Measurements from ENCODE around the gene ASPHD1. TPM values are rescaled to one million over a fixed set of nuclear protein-coding genes. Genes with fewer than 3 reads are reported as not detected.

Gene ASPHD1, protein sequence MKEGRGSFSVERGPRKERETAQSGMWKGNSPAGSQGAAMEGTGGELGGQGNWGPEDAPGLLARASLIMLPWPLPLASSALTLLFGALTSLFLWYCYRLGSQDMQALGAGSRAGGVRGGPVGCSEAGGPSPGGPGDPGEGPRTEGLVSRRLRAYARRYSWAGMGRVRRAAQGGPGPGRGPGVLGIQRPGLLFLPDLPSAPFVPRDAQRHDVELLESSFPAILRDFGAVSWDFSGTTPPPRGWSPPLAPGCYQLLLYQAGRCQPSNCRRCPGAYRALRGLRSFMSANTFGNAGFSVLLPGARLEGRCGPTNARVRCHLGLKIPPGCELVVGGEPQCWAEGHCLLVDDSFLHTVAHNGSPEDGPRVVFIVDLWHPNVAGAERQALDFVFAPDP
- total RNA-seq, result 1 to 10 TPM in 1 of 2 donors, not detected in 1; 1.3 TPM

DNA sequence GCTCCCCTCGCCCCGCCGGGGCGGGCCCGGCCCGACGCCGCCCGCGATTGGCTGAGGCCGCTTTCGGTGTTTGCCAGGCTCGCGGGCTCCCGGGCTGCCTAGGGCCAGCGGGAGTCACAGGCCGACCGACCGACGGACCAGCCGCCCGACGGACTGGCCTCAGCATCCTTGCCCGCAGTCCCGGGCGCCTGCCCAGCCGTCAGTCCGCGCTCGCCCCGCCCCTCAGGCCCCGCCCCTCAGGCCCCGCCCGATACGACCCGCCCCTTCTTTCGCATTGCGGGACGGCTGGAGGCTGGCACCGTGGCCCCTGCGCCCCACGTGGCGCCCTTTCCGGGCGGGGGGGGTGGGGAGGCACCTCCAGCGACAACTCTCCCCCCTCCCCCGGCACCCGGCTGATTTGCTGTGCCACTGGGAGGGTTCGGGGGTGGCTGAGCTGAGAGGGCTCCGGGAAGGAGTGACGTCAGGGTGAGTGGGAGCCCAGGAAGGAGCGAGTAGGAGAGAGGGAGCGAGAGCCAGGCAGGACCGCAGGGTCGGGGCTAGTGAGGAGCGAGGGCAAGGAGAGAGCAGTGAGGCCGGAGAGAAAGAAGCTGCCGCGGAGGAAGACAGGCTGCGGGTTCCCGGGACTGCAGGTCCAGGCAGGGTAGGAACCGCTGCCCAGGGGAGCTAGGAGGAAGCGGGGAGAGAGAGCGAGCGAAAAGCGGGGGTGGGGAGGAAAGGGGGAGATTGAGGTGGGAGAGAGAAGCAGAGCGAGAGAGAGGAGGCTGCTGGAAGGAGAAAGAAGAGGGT is at the start of gene ASPHD1:
Gene ASPHD1, plus strand, starts transcription at position 387 of the 786 bp plus-strand sequence. CDS start 484 bp downstream, outside the sequence.
- H3K9me3 Mint-ChIP-seq, result no peaks in the 10 kb centered on the region
- H3K27me3 Mint-ChIP-seq, result peaks cover 23 to 32% of the 10 kb centered on the region in 2 donors
- H3K27ac Mint-ChIP-seq, result no peak within 1 kb of the TSS
- peak; percentile 73 for DNase-seq (ENCODE audit: low spot score)
- H3K4me1 Mint-ChIP-seq (ENCODE audit: low read depth in 2 of 2), result peaks cover 7 to 16% of the 10 kb centered on the region in 2 donors
- peak; percentile 87 to 92 for ATAC-seq
- H3K36me3 Mint-ChIP-seq, result no peaks in the 10 kb centered on the region
- H3K4me3 Mint-ChIP-seq, result peak within 1 kb of the TSS; percentile 74

DNA sequence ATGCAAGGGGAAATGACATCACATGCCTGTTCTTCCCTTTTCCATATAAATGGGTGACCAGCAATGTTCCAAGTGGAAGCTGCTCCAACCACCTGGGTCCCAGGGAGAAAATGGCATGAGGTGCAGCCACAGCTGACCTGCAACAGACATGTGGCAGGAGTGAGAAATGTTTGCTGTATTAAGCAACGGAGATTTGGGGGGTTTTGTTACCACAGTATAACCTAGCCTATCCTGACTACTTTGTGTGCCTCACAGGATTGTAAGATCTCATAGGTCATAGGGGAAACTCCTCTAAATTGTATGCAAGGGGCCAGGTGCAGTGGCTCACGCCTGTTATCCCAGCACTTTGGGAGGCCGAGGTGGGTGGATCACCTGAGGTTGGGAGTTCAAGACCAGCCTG is 49.3 kb upstream of the ASPHD1 start:
- no peaks in the 10 kb centered on the region for H3K36me3 Mint-ChIP-seq
- DNase-seq (ENCODE audit: low spot score), result no peak
- H3K4me3 Mint-ChIP-seq, result no peak overlapping the region
- peaks cover 0 to 6% of the 10 kb centered on the region in 2 donors for H3K4me1 Mint-ChIP-seq (ENCODE audit: low read depth in 2 of 2)
- H3K27ac Mint-ChIP-seq, result no peak overlapping the region
- no peaks in the 10 kb centered on the region for H3K27me3 Mint-ChIP-seq
- H3K9me3 Mint-ChIP-seq, result no peaks in the 10 kb centered on the region
- no peak for ATAC-seq

DNA sequence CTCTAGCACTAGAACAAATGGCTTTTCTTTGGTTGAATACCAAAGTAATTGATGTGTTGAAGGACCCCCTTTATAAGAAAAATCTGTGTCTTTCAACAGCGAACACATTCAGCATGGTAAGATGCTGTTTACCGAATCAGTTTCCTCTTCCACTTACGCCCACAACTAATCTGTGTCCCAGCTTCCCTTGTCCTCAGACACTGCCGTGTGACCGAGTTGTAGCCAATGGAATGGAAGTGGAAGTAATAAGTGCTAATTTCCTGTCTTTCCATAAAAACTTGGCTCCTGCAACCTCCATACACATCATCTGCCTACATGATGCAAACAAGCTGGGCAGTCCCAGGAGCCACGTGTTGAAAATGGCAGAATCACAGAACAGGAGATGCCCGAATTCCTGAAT is 47.6 kb upstream of the ASPHD1 start:
- no peaks in the 10 kb centered on the region for H3K9me3 Mint-ChIP-seq
- ATAC-seq, result no peak
- no peaks in the 10 kb centered on the region for H3K27me3 Mint-ChIP-seq

DNA sequence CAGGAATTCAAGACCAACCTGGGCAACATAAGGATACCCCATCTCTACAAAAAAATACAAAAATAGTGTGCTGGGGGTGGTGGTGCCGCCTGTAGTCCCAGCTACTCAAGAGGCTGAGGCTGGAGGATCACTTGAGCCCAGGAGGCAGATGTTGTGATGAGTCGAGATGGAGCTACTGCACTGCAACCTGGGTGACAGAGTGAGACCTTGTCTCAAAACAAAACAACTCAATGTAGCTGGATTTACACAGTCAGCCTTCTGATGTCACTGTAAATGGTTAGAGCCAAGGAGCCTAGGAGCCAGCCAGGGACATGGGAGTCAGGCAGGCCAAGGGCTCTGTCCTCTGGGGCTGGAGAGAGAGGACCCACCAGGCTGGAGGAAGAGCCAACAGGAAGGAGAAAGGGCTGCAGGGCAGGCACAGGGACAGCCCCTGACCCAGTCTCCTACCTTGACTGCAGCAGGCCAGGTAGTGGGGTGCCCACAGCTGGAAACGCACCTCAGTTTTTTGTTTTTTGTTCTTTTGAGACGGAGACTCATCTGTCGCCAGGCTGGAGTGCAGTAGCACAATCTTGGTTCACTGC is 45.7 kb upstream of the ASPHD1 start:
- Mint-ChIP-seq H3K36me3 (peaks cover 5% of the 10 kb centered on the region), H3K9me3 (no peaks in the 10 kb centered on the region), H3K4me1 (ENCODE audit: low read depth in 2 of 2) (peaks cover 0 to 3% of the 10 kb centered on the region in 2 donors), H3K27me3 (no peaks in the 10 kb centered on the region), H3K4me3 (no peak overlapping the region), H3K27ac (no peak overlapping the region)
- ATAC-seq, result no peak
- no peak for DNase-seq (ENCODE audit: low spot score)

More for the DNA sequence above, 47.6 kb upstream of the ASPHD1 start:
- Mint-ChIP-seq H3K27ac (no peak overlapping the region), H3K36me3 (no peaks in the 10 kb centered on the region), H3K4me1 (ENCODE audit: low read depth in 2 of 2) (peaks cover 0 to 3% of the 10 kb centered on the region in 2 donors), H3K4me3 (no peak overlapping the region)
- no peak for DNase-seq (ENCODE audit: low spot score)

DNA sequence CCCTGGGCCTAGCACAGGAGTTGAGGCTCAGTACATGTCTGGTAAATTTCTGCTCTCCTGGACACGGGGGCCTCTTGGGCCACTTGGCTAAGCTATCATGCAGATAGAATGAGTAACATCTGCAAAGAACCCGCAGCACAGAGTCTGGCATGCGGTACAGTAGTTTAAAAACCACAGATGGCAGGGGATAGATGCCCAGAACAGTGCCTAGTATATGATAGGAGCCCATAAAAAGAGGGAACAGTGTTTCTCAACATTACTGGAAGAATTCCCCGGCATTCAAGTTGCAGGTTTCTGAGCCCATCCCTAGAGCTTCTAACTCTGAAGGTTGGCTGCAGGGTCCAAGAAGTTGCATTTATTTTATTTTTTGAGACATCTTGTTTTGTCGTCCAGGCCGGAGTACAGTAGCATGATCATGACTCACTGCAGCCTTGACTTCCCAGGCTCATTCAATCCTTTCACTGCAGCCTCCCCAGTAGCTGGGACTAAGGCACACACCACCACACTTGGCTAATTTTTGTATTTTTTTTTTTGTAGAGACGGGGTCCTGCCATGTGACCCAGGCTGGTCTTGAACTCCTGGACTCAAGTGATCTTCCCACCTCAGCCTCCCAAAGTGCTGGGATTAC is 43.0 kb upstream of the ASPHD1 start:
- H3K4me3 Mint-ChIP-seq, result no peak overlapping the region
- peaks cover 6 to 10% of the 10 kb centered on the region in 2 donors for H3K4me1 Mint-ChIP-seq (ENCODE audit: low read depth in 2 of 2)
- no peak overlapping the region for H3K27ac Mint-ChIP-seq
- H3K36me3 Mint-ChIP-seq, result peaks cover 5% of the 10 kb centered on the region
- H3K9me3 Mint-ChIP-seq, result no peaks in the 10 kb centered on the region
- DNase-seq (ENCODE audit: low spot score), result no peak
- no peaks in the 10 kb centered on the region for H3K27me3 Mint-ChIP-seq
- no peak for ATAC-seq

DNA sequence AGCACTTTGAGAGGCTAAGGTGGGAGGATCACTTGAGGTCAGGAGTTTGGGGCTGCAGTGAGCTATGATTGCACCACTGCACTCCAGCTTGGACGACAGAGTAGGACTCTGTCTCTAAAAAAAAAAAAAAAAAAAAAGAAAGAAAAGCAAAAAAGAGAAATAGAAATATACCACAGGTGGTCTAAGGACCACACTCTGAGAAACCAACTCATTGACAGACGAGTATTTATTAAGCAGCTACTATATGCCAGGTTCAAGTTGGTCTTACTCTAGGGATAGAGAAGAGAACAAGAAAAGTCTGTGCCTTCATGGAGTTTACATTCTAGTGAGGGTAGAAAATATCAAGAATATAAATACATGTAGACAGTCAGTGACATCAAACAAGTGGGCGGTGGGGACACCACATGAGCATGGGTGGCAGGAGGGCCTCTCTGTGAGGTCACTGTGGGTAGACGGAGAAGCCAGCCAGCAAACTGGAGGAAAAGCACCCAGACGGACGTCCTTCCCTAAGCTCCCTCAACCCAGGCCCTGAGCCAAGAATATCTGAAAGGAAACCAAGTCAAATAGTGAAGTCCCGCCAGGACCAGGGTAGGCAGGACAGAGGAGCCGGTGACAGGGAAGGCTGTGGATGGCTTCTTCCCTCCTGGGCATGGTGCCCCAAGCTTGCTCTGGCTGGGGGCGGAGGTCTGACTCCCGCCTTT is 42.0 kb upstream of the ASPHD1 start:
- Mint-ChIP-seq H3K27me3 (no peaks in the 10 kb centered on the region), H3K27ac (no peak overlapping the region), H3K4me3 (no peak overlapping the region), H3K9me3 (no peaks in the 10 kb centered on the region), H3K4me1 (ENCODE audit: low read depth in 2 of 2) (peaks cover 15 to 16% of the 10 kb centered on the region in 2 donors), H3K36me3 (peaks cover 5% of the 10 kb centered on the region)
- no peak for DNase-seq (ENCODE audit: low spot score)
- ATAC-seq, result no peak

DNA sequence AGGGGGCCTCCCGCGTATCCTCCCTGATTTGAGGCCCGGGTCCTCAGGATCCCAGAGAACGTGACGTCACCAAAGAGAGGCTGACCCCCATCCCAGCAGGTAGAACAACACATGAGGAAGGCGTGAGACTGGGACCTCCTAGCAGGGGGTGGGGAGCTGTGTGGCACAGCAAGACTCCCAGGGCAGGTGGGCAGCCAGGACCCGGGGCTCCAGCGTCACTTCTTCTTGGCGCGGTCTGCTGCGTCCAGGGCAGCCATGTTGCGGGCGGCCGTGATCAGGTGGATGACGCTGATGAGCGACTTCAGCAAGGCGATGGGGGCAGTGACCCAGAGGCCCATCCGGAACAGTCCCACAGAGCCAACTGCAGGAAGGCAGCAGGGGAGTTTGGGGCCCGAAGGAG is 41.3 kb upstream of the ASPHD1 start:
- no peak for DNase-seq (ENCODE audit: low spot score)
- Mint-ChIP-seq H3K4me3 (no peak overlapping the region), H3K27ac (no peak overlapping the region), H3K27me3 (no peaks in the 10 kb centered on the region), H3K9me3 (no peaks in the 10 kb centered on the region), H3K4me1 (ENCODE audit: low read depth in 2 of 2) (peaks cover 19% of the 10 kb centered on the region in 2 donors), H3K36me3 (peaks cover 5% of the 10 kb centered on the region)
- ATAC-seq, result no peak

DNA sequence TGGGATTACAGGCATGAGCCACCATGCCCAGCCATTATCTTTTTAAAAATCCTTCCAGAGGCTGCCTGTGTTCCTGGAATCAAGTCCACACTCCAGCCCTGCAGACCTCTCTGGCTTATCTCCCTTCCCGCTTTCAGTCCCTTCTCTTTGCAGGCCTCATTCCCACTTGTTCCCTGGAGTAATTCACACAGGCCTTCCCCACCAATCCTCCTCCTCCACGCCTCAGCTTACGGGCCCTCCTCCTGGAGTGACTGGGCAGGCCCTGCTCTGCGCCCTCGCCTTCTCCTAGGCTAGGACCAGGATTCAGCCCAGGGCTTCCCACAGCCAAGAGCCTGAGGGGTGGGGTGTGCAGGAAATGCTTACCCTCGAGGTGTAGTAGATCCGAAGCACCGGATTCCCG is 40.1 kb upstream of the ASPHD1 start:
- H3K4me1 Mint-ChIP-seq (ENCODE audit: low read depth in 2 of 2), result peaks cover 19% of the 10 kb centered on the region in 2 donors
- peaks cover 5% of the 10 kb centered on the region for H3K36me3 Mint-ChIP-seq
- no peaks in the 10 kb centered on the region for H3K27me3 Mint-ChIP-seq
- H3K4me3 Mint-ChIP-seq, result no peak overlapping the region
- H3K9me3 Mint-ChIP-seq, result no peaks in the 10 kb centered on the region
- ATAC-seq (no peak), DNase-seq (ENCODE audit: low spot score) (no peak)
- H3K27ac Mint-ChIP-seq, result peak overlapping the region in 1 of 2 donors; percentile 26

DNA sequence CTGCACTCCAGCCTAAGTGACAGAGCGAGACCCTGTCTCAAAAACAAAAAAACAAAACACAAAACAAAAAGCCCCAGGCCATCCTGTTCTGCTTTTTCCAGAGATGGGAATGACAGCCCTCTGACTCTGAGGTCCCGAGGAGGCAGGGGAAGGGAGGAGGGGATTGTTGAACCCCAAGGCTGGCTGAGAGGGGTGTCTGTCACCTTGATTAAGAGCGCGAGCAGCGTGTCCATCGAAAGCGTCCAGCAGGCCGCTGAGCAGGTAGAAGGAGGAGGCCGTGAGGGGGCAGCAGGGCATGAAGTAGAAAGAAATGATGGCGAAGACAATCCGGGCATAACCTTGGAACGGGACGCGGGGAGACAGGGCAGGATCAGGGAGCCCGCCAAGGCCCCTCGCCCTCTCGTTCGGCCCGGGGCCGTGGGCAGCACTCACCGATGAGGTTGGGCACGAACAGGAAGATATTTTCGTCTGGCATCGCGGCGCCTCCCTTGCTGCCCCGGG is 37.9 kb upstream of the ASPHD1 start:
- DNase-seq (ENCODE audit: low spot score), result no peak

DNA sequence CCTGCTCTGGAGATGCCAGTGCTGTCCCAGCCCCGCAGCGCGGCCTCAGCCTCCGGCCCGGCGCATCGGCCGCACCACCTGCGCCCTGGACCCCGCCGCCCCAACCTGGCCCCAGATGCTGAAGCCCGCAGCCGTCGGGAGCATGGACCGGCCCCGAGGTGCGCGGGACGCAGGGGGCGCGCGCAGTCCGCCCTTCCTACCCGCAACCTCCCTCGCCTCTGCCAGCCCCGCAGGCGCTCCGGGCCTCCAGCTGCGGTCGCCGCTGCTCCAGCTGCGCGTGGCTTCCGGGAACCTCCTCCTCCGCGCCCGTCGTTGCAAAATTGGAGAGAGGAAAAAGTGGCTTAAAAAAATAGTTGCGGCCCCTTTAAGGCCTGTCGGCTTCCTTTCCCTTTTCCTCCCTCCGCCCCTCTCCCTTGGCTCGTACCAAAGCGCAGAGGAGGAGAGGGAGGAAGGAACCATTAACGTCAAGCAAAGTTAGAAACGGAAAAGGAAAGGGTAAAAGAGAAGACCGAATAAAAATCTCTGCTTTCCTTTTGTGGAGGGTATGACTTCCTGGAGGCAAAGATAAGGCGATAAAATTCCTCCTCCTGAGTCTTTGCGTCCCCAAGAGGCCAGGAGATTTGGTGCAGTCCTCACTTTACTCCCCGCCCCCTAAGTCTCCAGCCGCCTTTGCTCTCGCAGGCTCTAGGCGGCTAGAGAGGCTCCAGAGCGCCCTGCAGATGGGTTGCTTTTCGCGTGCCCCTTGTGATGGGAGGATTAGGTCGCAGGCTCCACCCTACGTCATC is 37.2 kb upstream of the ASPHD1 start, which contains the start of gene CDIPT:
Gene CDIPT, minus strand, starts transcription at position 343 of the 785 bp plus-strand sequence. CDS start 369 bp downstream, outside the sequence.
- H3K9me3 Mint-ChIP-seq, result no peaks in the 10 kb centered on the region
- peak within 1 kb of the TSS; percentile 99 for H3K4me3 Mint-ChIP-seq
- H3K4me1 Mint-ChIP-seq (ENCODE audit: low read depth in 2 of 2), result peaks cover 21 to 23% of the 10 kb centered on the region in 2 donors
- peak within 1 kb of the TSS; percentile 98 to 100 for H3K27ac Mint-ChIP-seq
- DNase-seq (ENCODE audit: low spot score) (peak; percentile 94), ATAC-seq (peak; percentile 99)
- peaks cover 0 to 3% of the 10 kb centered on the region in 2 donors for H3K27me3 Mint-ChIP-seq
- H3K36me3 Mint-ChIP-seq, result peaks cover 4% of the 10 kb centered on the region

More for the DNA sequence above, 37.9 kb upstream of the ASPHD1 start:
- no peak for ATAC-seq
- Mint-ChIP-seq H3K27ac (peak overlapping the region; percentile 98 to 100), H3K27me3 (no peaks in the 10 kb centered on the region), H3K36me3 (peaks cover 5% of the 10 kb centered on the region), H3K4me1 (ENCODE audit: low read depth in 2 of 2) (peaks cover 19% of the 10 kb centered on the region in 2 donors), H3K9me3 (no peaks in the 10 kb centered on the region), H3K4me3 (peak overlapping the region; percentile 99)

DNA sequence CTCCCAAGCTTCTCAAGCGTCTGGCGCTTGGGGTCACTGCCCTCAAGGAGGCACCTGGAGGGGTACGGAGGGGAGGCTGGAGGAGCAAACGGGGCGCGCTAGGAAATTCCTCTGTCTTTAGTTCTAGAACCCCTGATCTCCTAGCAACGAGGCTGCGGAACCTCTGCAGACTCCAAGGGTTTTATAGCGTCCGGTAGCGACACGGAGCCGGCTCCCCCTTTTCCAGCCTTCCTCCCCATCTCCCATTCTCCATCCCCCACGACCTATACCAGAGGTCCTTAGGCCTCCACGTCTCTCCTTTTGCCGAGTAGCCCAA is 36.7 kb upstream of the ASPHD1 start:
- Mint-ChIP-seq H3K4me3 (peak overlapping the region; percentile 99), H3K27ac (peak overlapping the region; percentile 98 to 100), H3K36me3 (no peaks in the 10 kb centered on the region), H3K4me1 (ENCODE audit: low read depth in 2 of 2) (peaks cover 19 to 23% of the 10 kb centered on the region in 2 donors), H3K9me3 (no peaks in the 10 kb centered on the region), H3K27me3 (peaks cover 0 to 3% of the 10 kb centered on the region in 2 donors)
- DNase-seq (ENCODE audit: low spot score) (no peak), ATAC-seq (no peak)

DNA sequence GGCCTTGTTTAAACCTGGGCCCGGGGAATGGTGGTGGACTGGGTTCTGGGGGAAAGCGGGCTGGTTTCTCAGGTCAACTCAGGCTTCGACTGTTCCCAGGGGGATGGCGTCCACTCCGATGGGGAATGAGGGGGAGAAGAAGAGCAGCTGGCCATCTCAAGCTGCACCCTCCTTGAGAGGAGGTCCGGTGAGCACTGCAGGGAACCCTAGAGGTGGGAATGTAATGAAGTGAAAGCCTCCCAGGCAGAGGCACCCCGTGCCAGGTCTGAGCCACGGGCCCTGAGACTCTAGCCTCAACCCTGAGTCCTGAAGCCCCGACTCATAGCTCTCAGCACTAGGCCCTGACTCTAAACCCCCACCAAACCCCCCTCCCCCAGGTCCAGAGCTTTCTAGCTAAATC is 36.1 kb upstream of the ASPHD1 start:
- no peak overlapping the region for H3K4me3 Mint-ChIP-seq
- H3K4me1 Mint-ChIP-seq (ENCODE audit: low read depth in 2 of 2), result peaks cover 19 to 23% of the 10 kb centered on the region in 2 donors
- no peaks in the 10 kb centered on the region for H3K36me3 Mint-ChIP-seq
- ATAC-seq (no peak), DNase-seq (ENCODE audit: low spot score) (no peak)
- no peaks in the 10 kb centered on the region for H3K9me3 Mint-ChIP-seq
- H3K27me3 Mint-ChIP-seq, result peaks cover 0 to 3% of the 10 kb centered on the region in 2 donors
- H3K27ac Mint-ChIP-seq, result no peak overlapping the region
